ENCODE measurements around the gene ARIH1.
A peak's percentile ranks its signal among the peaks of the same experiment; 100 is the strongest.
"Not testable (repeated sequence)": the region's sequence is repeated elsewhere in the genome, so short reads cannot be mapped to it uniquely, and the experiment has no call there.

Gene ARIH1

GRCh38 chr15:72473614-72474465 lies at the start of gene ARIH1:
Gene ARIH1, plus strand, starts transcription at chr15:72474330. Its CDS starts 310 bp downstream, at chr15:72474640.
- DNase-seq (ENCODE audit: low read depth in 2 of 2), result peak; percentile 94 to 96

GRCh38 chr15:72426753-72427152 lies 47.4 kb upstream of the ARIH1 start:
- no peak for DNase-seq (ENCODE audit: low read depth in 2 of 2)

GRCh38 chr15:72437650-72438316 lies 36.3 kb upstream of the ARIH1 start:
- no peak for DNase-seq (ENCODE audit: low read depth in 2 of 2)

GRCh38 chr15:72442848-72443247 lies 31.3 kb upstream of the ARIH1 start:
- DNase-seq (ENCODE audit: low read depth in 2 of 2), result not testable (repeated sequence)

GRCh38 chr15:72445426-72445825 lies 28.7 kb upstream of the ARIH1 start:
- DNase-seq (ENCODE audit: low read depth in 2 of 2), result no peak

GRCh38 chr15:72450805-72451204 lies 23.3 kb upstream of the ARIH1 start:
- DNase-seq (ENCODE audit: low read depth in 2 of 2), result no peak

GRCh38 chr15:72451224-72451623 lies 22.9 kb upstream of the ARIH1 start:
- DNase-seq (ENCODE audit: low read depth in 2 of 2), result no peak

GRCh38 chr15:72456684-72457083 lies 17.4 kb upstream of the ARIH1 start:
- DNase-seq (ENCODE audit: low read depth in 2 of 2), result no peak

GRCh38 chr15:72460402-72460801 lies 13.7 kb upstream of the ARIH1 start:
- DNase-seq (ENCODE audit: low read depth in 2 of 2), result no peak

- DNase-seq (ENCODE audit: low read depth in 2 of 2), result no peak
These were observed 10.4 kb upstream of the ARIH1 start for GRCh38 chr15:72463702-72464101.

GRCh38 chr15:72464251-72464650 lies 9.9 kb upstream of the ARIH1 start:
- DNase-seq (ENCODE audit: low read depth in 2 of 2), result no peak

GRCh38 chr15:72468103-72468502 lies 6.0 kb upstream of the ARIH1 start:
- DNase-seq (ENCODE audit: low read depth in 2 of 2), result no peak

GRCh38 chr15:72472992-72473610 lies 1.0 kb upstream of the ARIH1 start:
- no peak for DNase-seq (ENCODE audit: low read depth in 2 of 2)

- no peak for DNase-seq (ENCODE audit: low read depth in 2 of 2)
These were observed 359 bp downstream of the ARIH1 start for GRCh38 chr15:72474466-72474911.

GRCh38 chr15:72474912-72475628 lies 940 bp downstream of the ARIH1 start:
- DNase-seq (ENCODE audit: low read depth in 2 of 2), result peak; percentile 68 to 72

- no peak for DNase-seq (ENCODE audit: low read depth in 2 of 2)
These were observed 1.5 kb downstream of the ARIH1 start for GRCh38 chr15:72475674-72476073.

- not testable (repeated sequence) for DNase-seq (ENCODE audit: low read depth in 2 of 2)
These were observed 2.2 kb downstream of the ARIH1 start for GRCh38 chr15:72476330-72476729.

- DNase-seq (ENCODE audit: low read depth in 2 of 2), result no peak
These were observed 7.0 kb downstream of the ARIH1 start for GRCh38 chr15:72481015-72481659.

GRCh38 chr15:72482275-72482674 lies 8.1 kb downstream of the ARIH1 start:
- no peak for DNase-seq (ENCODE audit: low read depth in 2 of 2)

GRCh38 chr15:72483279-72483678 lies 9.1 kb downstream of the ARIH1 start:
- no peak for DNase-seq (ENCODE audit: low read depth in 2 of 2)

- DNase-seq (ENCODE audit: low read depth in 2 of 2), result no peak
These were observed 12.0 kb downstream of the ARIH1 start for GRCh38 chr15:72486144-72486543.
